ENCODE results near the gene ZSCAN30. TPM values are rescaled to one million over a fixed set of nuclear protein-coding genes. Genes with fewer than 3 reads are reported as not detected.

The ZSCAN30 gene
- total RNA-seq, 1 experiment from 2014 or later = 15.9 TPM

- CTCF ChIA-PET = no interaction called here
- no peak for DNase-seq
- no peak for TF ChIP-seq CTCF (IDR thresholded peaks at IDR 0.05; ENCODE audit: unreplicated experiment)
- Mint-ChIP-seq H3K9me3 (ENCODE audit: low read depth, unreplicated experiment) (peaks cover 12% of the 10 kb centered on the region), H3K27me3 (ENCODE audit: unreplicated experiment) (no peaks in the 10 kb centered on the region), H3K27ac (ENCODE audit: unreplicated experiment) (peak overlapping the region; percentile 99), H3K4me1 (ENCODE audit: low read depth, unreplicated experiment) (peaks cover 19% of the 10 kb centered on the region), H3K4me3 (ENCODE audit: low read depth, unreplicated experiment) (peak overlapping the region; percentile 99), H3K36me3 (ENCODE audit: insufficient read depth, unreplicated experiment) (peaks cover 24% of the 10 kb centered on the region)
- intact Hi-C loops (cut with micrococcal nuclease; ENCODE audit: unreplicated experiment) = no loop called here
- BruUV-seq (replicated peaks) = no TSS peak
These were observed 736 bp downstream of the ZSCAN30 start for GRCh38 chr18:35289293-35289692.

- no peak for DNase-seq
- H3K9me3 Mint-ChIP-seq (ENCODE audit: low read depth, unreplicated experiment) = peaks cover 11% of the 10 kb centered on the region
- H3K36me3 Mint-ChIP-seq (ENCODE audit: insufficient read depth, unreplicated experiment) = peaks cover 9% of the 10 kb centered on the region
- peaks cover 8% of the 10 kb centered on the region for H3K4me1 Mint-ChIP-seq (ENCODE audit: low read depth, unreplicated experiment)
- BruUV-seq (replicated peaks) = no TSS peak
- no peaks in the 10 kb centered on the region for H3K27me3 Mint-ChIP-seq (ENCODE audit: unreplicated experiment)
- intact Hi-C loops (cut with micrococcal nuclease; ENCODE audit: unreplicated experiment) = no loop called here
- no peak overlapping the region for H3K27ac Mint-ChIP-seq (ENCODE audit: unreplicated experiment)
- CTCF ChIA-PET = no interaction called here
- H3K4me3 Mint-ChIP-seq (ENCODE audit: low read depth, unreplicated experiment) = no peak overlapping the region
- TF ChIP-seq CTCF (IDR thresholded peaks at IDR 0.05; ENCODE audit: unreplicated experiment) = no peak
These were observed 5.2 kb downstream of the ZSCAN30 start for GRCh38 chr18:35284841-35285240.

GRCh38 chr18:35283923-35284794, 5.9 kb downstream of the ZSCAN30 start:
- CTCF ChIA-PET = no interaction called here
- H3K4me3 Mint-ChIP-seq (ENCODE audit: low read depth, unreplicated experiment) = no peak overlapping the region
- peaks cover 2% of the 10 kb centered on the region for H3K4me1 Mint-ChIP-seq (ENCODE audit: low read depth, unreplicated experiment)
- no peak overlapping the region for H3K27ac Mint-ChIP-seq (ENCODE audit: unreplicated experiment)
- intact Hi-C loops (cut with micrococcal nuclease; ENCODE audit: unreplicated experiment) = no loop called here
- H3K36me3 Mint-ChIP-seq (ENCODE audit: insufficient read depth, unreplicated experiment) = peaks cover 2% of the 10 kb centered on the region
- no peak for DNase-seq
- H3K9me3 Mint-ChIP-seq (ENCODE audit: low read depth, unreplicated experiment) = peaks cover 13% of the 10 kb centered on the region
- TF ChIP-seq CTCF (IDR thresholded peaks at IDR 0.05; ENCODE audit: unreplicated experiment) = no peak
- BruUV-seq (replicated peaks) = no TSS peak
- H3K27me3 Mint-ChIP-seq (ENCODE audit: unreplicated experiment) = no peaks in the 10 kb centered on the region

- Mint-ChIP-seq H3K4me3 (ENCODE audit: low read depth, unreplicated experiment) (no peak overlapping the region), H3K4me1 (ENCODE audit: low read depth, unreplicated experiment) (no peaks in the 10 kb centered on the region), H3K36me3 (ENCODE audit: insufficient read depth, unreplicated experiment) (no peaks in the 10 kb centered on the region), H3K9me3 (ENCODE audit: low read depth, unreplicated experiment) (peaks cover 18% of the 10 kb centered on the region), H3K27me3 (ENCODE audit: unreplicated experiment) (no peaks in the 10 kb centered on the region), H3K27ac (ENCODE audit: unreplicated experiment) (no peak overlapping the region)
- CTCF ChIA-PET = no interaction called here
- no peak for TF ChIP-seq CTCF (IDR thresholded peaks at IDR 0.05; ENCODE audit: unreplicated experiment)
- no TSS peak for BruUV-seq (replicated peaks)
- no peak for DNase-seq
- intact Hi-C loops (cut with micrococcal nuclease; ENCODE audit: unreplicated experiment) = no loop called here
These were observed 7.7 kb downstream of the ZSCAN30 start for GRCh38 chr18:35282353-35282752.
